ENCODE results near the gene LRRFIP2.
"Not testable (repeated sequence)": the region's sequence is repeated elsewhere in the genome, so short reads cannot be mapped to it uniquely, and the experiment has no call there.

Gene LRRFIP2

DNA sequence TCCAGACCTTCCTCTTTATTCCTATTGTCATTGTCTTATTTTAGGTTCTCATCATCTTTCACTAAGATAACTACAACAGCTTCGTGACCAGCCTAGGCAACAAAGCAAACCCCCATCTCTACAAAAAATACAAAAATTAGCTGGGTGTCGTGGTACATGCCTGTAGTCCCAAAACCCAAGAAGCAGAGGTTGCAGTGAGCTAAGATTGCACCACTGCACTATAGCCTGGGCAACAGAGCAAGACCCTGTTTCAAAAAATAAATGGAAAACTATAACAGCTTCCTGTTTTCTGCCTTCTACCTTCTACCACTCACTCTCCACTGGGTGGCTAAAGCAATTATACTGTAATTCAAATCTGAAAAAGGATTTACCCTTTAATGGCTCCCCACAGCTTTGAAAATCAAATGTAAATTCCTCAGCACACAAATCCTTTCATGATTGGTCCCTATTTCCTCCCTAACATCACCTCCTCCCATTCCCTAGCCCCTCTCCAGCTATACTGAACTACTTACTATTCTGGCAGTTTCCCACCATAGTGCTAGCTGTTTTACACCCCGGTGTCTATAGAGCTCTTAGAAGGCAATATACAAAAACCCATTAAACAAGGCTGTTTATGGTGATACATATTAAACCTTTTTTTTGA is 33.4 kb downstream of the LRRFIP2 start:
- no peak for DNase-seq

- no peak for DNase-seq
Measured at GRCh38 chr3:37139567-37140052, 34.8 kb downstream of the LRRFIP2 start.

- DNase-seq = no peak
Measured at GRCh38 chr3:37138816-37139215, 35.6 kb downstream of the LRRFIP2 start.

- no peak for DNase-seq
Measured at GRCh38 chr3:37137516-37137915, 36.9 kb downstream of the LRRFIP2 start.

DNA sequence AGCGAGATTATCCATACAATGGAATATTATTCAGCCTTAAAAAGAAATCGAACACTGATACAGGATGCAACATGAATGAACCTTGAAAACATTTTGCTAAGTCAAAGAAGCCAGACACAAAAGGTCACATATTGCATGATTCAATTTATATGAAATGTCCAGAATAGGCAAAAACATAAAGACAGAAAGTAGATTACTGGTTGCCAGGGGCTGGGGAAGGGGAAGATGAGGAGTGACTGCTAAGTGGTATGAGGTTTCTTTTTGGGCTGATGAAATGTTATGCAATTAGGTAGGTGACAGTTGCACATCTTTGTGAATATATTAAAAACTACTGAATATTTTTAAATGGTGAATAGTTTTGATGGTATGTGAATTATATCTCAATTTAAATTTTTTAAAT is 38.3 kb downstream of the LRRFIP2 start:
- no peak for DNase-seq

GRCh38 chr3:37135561-37135960 is 38.8 kb downstream of the LRRFIP2 start:
- DNase-seq = no peak

GRCh38 chr3:37132334-37132733 is 42.0 kb downstream of the LRRFIP2 start:
- no peak for DNase-seq

DNA sequence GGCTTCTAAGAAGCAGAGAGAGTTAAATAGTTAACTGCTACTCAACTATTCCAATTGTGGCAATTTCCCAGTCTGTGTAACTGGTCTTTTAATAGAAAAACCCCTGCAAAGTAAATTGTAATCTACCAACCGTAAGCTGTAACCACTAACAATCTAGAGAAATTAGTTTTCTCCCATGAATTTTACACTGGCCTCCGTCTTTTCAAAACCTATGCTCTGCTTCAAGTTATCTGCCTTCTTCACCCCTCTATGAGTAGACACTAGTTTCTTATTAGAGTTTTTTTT is 42.6 kb downstream of the LRRFIP2 start:
- DNase-seq = no peak

DNA sequence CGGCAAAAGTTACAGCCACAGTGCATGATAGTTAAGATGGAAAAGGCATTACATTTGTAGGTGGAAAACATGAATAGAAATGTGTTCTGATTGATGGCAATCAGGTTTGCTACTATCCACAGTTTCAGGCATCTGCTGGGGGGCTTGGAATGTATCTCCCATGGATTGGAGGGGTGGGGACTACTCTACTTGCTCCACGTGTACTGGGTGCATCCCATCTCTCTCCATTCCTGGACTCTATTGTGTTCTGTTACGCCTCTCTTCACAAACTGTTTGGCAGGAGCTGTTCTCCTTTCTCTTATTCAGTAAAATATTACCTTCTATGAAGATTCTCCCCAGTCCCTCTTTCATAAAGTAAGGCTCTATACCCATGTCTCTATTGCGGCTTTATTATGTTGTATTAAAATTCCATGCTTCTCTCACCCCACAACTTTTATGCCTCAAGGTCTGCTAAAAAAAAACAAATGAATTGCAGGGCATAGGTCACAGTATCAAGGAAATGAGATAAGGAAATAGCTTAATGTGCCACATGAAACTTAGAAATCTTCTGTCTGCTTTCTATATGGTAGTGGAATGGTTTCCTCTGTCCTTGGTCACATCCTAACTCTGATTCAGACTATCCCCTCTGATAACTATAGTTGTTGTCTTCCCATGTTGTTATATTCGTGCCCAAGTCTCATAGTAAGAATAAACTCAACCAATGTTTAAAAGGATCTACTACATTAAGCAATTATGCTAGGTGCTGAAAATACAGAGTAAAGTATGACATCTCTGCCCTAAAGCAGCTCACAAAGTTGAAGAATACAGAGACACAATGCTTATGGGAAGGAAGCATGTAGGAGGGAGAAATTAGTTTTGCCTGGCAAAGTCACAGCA is 43.2 kb downstream of the LRRFIP2 start:
- no peak for DNase-seq

GRCh38 chr3:37130448-37130847 is 43.9 kb downstream of the LRRFIP2 start:
- no peak for DNase-seq

DNA sequence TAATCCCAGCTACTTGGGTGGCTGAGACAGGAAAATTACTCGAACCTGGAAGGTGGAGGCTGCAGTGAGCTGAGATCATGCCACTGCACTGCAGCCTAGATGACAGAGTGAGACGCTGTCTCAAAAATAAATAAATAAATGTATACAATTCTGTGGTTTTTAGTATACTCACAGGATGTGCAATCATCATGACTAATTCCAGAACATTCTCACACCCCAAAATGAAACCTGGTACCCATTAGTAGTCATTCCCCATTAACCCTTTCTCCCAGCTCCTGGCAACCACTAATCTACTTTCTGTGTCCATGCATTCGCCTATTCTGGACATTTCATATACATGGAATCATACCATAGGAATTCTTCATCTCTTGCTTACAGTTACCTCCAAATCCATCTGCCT is 44.5 kb downstream of the LRRFIP2 start:
- DNase-seq = no peak

GRCh38 chr3:37127340-37127739 is 47.0 kb downstream of the LRRFIP2 start:
- DNase-seq = no peak

GRCh38 chr3:37126856-37127255 is 47.5 kb downstream of the LRRFIP2 start:
- no peak for DNase-seq

DNA sequence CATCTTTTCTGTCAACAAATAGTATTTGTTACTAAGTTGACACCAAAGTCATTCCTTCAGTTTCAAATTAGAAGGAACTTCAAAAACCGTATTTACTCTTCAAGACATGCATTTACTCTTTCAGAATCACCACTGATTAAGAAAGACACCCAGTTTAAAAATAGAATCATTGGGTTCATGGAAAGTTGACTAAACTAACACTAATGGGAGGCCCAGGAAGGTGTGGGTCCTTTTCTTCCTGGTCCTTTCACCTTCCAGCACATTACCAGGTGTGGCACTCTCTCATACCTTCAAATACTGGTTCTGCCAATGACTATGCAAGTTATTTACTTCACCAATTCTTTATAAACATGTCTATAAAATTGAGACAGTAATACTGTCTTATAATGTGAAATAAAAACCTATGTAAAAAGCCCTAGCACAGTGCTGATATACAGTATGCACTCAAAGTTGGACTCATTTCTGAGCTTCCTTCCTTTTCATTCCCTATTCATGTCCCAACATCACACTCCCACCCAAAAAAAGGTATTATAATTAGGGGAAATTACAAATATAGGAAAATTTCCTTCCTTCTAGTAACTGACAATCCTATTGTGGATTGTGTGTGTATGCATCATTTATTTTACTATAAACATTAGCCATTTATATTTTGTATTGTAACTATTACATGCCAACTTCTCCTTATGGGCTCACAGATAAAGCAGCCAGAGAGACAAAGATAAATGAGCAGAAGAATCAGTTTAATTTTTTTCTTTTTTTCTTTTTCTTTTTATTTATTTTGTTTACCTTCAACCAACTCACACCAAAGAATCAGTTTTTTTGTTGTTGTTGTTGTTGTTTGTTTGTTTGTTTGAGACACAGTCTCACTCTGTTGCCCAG is 48.9 kb downstream of the LRRFIP2 start:
- no peak for DNase-seq

DNA sequence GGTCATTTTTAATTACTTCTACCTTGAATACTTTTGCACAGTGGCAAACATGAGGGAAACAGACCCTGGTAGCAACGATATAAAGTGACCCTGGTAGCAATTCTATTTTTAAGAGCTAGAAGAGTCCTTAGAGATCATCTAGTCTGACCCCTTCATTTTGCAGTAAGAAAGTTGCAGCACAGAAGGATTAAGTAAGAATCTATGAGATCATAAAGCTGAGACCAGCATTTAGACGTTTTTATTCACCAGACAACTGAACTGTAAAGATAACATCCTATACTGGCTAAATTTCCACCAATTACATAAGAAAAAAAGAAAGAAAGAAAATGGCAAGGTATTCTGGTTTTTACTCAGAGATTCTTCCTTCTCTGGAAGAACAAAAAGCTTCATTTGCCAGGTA is 49.9 kb downstream of the LRRFIP2 start:
- no peak for DNase-seq

- DNase-seq = no peak
Measured at GRCh38 chr3:37123292-37123691, 51.1 kb downstream of the LRRFIP2 start.

DNA sequence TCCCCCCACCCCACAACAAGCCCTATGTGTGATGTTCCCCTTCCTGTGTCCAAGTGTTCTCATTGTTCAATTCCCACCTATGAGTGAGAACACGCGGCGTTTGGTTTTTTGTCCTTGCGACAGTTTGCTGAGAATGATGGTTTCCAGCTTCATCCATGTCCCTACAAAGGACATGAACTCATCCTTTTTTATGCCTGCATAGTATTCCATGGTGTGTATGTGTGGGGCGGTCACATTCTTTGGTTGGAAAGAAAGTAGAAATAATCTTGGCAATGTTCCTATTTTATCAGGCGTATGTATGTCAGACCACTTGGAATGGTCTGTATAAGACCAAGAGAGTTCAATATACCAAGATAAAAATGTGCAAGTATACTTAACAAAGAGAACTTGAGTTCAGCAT is 52.3 kb downstream of the LRRFIP2 start:
- DNase-seq = not testable (repeated sequence)

DNA sequence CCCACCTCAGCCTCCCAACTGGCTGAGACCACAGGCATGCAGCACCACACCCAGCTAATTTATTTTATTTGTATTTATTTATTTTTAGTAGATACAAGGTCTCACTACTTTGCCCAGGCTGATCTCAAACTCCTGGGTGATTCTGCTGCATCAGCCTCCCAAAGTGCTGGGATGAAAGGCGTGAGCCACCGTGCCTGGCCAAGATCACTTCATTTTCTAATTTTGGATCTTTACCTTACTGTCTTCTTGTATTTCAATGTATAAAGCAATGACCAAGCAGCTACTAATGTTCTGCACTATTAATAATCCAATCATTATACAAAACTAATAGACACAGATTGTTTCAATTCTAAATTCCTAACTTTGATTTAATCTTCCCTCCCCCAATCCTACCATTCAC is 56.2 kb downstream of the LRRFIP2 start:
- DNase-seq = no peak

- DNase-seq = no peak
Measured at GRCh38 chr3:37117548-37117947, 56.8 kb downstream of the LRRFIP2 start.

DNA sequence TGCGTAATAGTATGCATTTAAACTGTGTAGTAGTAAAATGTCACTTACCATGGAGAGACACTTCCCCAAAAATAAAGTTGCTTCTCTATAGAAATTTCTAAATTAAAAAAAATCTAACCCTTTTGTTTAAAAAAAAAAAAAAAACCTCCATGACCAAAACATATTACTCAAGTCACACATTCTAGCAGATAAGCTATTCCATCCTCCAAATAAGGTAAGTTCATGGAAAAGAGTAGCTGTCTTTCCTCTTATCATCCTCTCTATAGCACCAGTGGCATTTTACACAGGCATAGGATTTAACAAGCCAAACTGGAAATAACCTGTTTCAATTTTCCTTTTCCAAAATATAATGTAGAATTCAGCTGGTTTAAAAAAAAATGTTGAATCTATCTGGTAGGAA is 57.4 kb downstream of the LRRFIP2 start:
- DNase-seq = no peak

DNA sequence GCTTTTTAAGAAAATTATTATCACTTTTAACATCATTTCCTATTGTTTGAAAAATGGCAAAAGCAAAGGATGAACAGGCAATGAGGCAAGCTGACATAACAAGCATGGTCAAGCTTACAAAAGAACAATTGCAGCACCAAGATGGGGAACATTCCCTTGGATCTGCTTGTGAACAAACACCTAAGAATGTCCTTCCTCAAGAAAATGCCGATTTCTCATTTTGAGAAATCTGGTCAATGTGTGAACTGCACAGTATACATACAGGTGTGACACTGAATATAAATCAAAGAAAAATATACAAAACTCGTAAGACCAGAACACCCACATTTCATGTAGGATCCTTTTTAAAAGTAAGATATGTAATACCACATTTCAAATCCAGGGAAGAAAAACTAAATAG is 58.9 kb downstream of the LRRFIP2 start:
- no peak for DNase-seq

- DNase-seq = no peak
Measured at GRCh38 chr3:37114251-37115145, 59.9 kb downstream of the LRRFIP2 start.

DNA sequence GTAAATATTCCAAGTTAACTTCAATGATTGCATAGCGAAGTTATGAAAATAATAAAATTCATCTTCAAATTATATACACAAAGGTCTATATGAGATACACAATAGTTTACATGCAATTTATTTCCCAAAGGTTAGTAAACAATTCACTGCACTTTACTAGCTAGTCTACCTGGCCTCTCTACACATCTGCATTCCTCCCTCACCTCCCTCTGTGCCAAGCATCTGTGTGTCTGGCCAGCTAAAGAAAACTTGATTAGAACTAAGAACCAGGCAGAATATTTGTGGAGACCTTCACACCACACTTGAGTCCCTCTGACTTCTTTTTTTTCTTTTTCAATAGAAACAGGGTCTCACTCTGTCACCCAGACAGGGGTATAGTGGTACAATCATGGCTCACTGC is 61.4 kb downstream of the LRRFIP2 start:
- no peak for DNase-seq
